Measurements from ENCODE around the gene WDR77.

Gene WDR77

DNA sequence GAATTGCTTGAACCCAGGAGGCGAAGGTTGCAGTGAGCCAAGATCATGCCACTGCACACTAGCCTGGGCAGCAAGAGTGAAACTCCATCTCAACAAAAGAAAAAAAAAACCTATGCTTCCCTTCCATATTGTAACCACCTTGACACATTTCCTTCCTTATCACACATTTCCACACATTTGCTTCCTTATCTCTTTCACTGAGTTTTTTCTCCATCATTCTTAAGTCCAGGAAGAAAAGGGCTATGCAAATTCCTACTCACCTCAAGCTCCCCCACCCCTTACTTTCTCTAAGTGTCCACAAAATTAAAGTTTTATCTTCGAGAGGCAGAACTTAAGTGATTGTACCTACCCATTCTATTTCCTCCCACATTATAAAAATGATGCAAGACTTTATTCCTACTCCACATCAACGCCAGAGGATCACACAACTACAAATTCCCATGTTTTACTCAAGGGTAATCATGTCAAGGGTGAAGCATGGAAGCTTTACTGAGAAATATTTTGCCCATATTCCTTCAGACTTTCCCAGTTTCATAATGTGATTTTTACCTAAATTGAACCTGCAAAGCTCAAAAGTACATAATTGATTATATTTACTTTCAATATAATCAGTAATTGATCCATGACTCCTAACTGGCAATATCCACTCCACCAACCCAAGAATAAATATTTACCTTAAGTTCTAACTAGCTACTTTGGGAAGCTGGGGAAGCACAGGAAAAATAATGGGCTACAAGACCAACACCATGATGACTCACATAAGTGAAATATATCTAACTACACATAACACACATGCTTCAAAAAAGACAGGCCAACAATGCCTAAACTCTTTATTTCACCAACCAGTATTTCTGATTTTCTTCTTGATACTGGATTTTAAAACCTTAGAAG is 9.3 kb downstream of the WDR77 start:
- DNase-seq (ENCODE audit: low read depth): no peak

- DNase-seq (ENCODE audit: low read depth): peak; percentile 41
Measured at GRCh38 chr1:111436726-111437125, 12.3 kb downstream of the WDR77 start.

GRCh38 chr1:111424281-111424680 is 24.8 kb downstream of the WDR77 start:
- no peak for DNase-seq (ENCODE audit: low read depth)

DNA sequence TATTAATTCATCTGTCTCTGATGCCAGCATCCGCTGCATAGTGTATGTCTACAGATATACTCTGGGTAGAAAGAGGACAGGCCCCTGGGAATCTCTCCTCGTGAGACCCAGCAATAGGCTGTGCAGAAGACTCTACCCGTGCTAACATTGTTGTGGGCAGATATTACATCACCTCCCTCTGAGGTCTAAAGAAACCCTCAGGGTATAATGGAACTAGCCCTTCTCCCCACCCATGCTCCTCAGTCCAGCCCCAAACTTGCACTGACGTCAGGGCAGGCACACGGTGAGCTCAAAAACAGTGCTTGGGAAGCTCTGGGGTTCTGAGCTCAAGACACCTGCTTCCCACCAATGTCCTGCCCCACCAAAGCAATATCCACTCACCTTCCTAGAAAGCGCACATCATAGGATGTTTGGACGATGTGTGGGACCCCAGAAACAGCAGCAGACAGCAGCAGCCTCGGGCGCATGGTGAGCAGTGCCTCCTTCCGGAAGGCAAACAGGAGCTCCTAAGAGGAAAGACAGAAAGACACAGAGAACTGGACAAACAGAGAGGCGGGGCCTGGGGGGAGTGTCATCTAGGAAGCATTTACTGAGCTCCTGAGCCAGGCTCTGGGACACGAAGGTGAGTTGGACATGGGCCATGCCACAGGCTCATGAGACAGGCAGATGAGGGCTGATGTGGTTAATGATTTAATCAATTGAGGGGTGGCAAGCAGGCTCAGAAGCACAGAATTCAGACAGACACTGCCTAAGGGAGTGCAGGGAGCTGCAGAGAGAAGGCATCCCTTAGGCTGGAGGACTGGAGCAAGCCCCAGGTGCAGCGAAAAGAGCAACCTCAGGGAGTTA is 26.3 kb downstream of the WDR77 start:
- no peak for DNase-seq (ENCODE audit: low read depth)

DNA sequence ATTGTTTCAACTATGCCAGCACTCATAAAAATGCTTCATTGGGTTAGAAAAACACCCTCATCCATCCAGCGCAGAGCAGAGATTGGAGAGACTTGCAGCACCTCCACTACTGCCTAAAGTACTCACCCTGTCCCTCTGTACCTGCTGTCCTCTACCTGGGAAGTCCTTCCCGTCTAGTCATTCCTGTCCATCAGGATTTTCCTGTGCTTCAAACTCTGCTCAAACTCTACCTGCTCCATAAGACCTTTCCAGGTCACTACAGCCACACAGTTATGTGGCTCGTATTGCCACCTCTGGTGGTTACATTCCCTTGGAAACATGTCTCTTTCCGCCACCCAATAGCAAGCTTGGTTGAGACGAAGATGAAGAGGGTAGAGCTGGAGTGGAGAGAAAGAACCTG is 28.7 kb downstream of the WDR77 start:
- no peak for DNase-seq (ENCODE audit: low read depth)

- DNase-seq (ENCODE audit: low read depth): no peak
Measured at GRCh38 chr1:111419037-111419436, 30.0 kb downstream of the WDR77 start.

DNA sequence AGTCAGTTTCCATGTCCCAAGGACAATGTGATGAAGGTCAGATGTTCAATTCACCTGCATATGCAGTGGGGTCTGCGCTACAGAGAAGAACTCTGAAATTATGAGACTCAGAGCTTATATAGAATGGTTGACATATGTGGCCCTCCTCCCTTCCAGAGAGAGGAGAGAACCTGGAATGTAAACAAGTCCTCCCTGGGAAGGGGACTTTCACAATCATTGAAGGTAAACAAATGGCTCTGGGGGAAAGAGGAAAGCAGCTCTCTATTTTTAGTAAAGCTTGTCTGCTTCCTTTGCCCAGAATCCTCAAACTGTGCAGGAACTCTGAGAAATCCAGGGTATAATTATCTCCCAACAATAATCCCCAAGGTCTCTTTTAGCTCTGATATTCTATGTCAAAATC is 31.3 kb downstream of the WDR77 start:
- peak; percentile 33 for DNase-seq (ENCODE audit: low read depth)

DNA sequence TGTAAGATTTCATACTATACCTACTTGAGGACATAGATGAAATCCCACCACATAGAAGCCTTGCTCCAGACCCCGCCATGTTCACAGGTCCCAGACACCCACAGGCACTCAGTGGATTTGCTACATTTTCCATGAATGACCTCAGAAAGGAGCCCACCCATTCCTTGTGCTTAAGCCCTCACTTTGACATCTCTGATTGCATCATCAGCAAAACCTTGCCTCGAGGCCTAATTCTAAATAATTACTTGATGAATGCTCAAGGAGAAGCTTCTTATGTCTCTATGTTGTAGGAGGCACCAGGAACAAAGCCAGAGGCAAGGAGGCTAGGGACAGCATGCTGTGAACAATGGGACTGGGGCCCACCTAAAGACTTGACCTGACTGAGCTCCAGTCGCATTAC is 33.6 kb downstream of the WDR77 start:
- no peak for DNase-seq (ENCODE audit: low read depth)

DNA sequence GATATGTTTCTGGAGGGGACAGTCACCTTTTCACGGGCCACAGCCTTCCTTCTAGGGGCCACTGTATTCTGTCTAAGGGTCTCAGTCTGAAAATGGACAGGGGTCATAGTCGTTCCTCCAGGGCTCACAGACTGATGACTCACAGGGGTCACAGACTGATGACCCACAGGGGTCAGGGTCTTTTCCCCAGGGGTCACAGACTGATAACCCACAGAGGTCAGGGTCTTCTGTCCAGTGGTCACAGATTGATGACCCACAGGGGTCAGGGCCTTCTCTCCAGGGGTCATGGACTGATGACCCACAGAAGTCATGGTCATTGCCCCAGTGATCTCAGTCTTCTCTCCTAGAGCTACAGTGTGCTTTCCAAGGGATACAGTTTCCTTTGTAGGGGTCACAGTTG is 34.3 kb downstream of the WDR77 start:
- DNase-seq (ENCODE audit: low read depth): no peak

- no peak for DNase-seq (ENCODE audit: low read depth)
Measured at GRCh38 chr1:111412839-111413238, 36.2 kb downstream of the WDR77 start.

DNA sequence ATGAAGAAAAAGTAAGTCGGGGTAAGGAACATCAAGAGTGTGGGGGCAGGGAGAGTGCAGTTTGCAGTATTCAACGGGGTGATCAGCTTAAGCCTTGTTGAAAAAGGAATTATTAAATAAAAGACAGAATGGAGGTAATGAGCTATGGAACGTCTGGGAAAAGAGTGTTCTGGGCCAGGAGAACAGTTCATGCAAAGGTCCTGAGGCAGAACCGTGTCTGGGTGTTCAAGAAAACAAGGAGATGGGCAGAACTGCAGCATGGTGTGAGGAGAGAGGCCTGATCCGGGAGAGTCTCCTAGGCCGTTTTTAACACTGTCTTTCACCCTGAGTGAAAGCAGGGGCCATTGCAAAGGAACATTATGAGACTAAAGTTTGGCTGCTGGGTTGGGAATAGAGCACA is 41.8 kb downstream of the WDR77 start:
- no peak for DNase-seq (ENCODE audit: low read depth)

DNA sequence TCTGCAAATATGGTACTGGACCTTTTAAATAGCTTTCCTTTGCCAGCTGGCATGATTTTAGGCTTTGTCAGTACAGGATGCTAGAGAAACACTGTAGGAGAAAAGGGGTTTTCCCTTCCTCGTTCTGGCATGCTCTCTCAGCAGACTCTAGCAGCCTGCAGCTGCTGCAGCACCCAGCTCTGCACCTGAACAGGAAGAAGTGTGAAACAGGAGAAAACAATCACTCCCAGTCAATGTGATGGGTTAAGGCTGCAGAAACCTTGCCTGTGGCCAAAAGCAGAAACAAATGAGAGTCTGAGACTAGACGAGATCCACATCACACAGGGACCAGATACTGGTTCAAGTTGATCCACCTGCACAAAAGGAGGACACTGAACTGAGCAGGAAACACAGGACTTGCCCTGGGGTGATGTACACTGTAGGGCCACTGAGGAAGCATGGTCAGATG is 42.7 kb downstream of the WDR77 start:
- no peak for DNase-seq (ENCODE audit: low read depth)

DNA sequence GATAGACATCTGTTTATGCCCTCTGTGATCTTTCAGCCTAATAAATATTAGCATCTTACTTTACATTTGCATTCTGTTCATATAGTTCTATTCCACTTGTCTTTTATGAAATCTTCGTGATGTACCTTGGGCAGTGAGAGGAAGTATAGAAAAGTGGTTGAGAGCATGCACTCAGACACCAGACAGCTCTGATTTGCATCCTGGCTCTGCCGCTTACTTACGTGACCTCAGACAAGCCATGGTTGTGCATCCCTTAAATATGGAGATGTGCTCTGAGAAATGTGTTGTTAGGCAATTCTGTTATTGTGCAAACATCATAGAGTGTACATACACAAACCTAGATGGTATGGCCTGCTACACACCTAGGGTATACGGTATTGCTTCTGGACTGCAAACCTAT is 44.5 kb downstream of the WDR77 start:
- no peak for DNase-seq (ENCODE audit: low read depth)

- DNase-seq (ENCODE audit: low read depth): no peak
Measured at GRCh38 chr1:111402083-111402482, 47.0 kb downstream of the WDR77 start.

- DNase-seq (ENCODE audit: low read depth): peak; percentile 51
Measured at GRCh38 chr1:111399792-111400610, 49.1 kb downstream of the WDR77 start.

DNA sequence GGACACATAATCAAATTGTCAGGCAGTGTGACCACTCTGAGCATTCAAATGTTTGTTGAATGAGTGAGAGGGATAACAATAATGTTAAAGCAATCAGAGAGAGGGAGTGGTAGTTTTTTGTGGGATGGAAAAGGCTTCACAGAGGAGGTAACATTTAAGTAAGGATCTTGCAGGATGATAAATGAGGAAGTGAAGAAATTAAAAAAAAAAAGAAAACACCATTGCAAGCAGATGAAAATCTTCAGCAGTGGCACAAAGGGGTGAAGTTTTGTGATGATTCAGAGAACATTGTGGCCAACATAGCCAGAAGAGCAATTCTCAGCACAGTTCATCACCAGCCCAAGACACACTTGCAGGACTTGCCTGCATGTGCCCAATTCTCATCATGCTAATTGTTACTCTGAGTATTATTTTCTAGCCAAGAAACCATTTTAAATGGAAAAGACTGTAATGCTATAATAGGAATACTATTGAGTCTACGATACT is 56.6 kb downstream of the WDR77 start:
- no peak for DNase-seq (ENCODE audit: low read depth)

DNA sequence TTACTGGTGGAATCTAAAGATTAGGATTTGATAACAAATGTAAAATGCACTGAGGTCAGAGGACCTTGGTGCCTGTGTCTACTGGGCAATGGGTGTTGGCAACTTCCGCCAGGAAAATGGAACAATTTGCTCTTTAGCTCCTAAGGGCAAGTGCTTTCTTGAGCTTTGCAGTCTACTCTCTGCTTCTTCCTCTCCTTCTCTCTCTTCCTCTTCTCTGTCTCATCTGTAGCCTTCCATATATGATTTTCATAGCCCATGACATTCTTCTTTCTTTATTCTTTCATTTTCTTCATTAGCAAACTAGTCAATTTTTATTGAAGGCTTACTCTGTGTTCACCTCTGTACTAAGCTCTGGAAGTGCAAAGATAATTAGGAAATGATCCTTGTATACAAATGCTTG is 57.0 kb downstream of the WDR77 start:
- DNase-seq (ENCODE audit: low read depth): no peak

All from amniotic epithelial cell (primary cell).